ENCODE data around the gene RPS27A. TPM values are rescaled to one million over a fixed set of nuclear protein-coding genes. Genes with fewer than 3 reads are reported as not detected.
A peak's percentile ranks its signal among the peaks of the same experiment; 100 is the strongest.
"Not testable (repeated sequence)": the region's sequence is repeated elsewhere in the genome, so short reads cannot be mapped to it uniquely, and the experiment has no call there.

RPS27A gene
- total RNA-seq (100 to 1,000 TPM; 329 to 749 (median 488) TPM), polyA plus RNA-seq (1,000 to 10,000 TPM in 1 of 2 donors, 100 to 1,000 TPM in 1; 610 to 1,743 TPM)
- long read RNA-seq, donor 1, transcript RPS27A-203 (5 exons, 796 nt), result minor isoform, 21 of 314 reads
- long read RNA-seq, donor 1, transcript RPS27A-201 (6 exons, 1,071 nt), result major isoform, 282 of 314 reads
- long read RNA-seq, donor 1, partial matches to known transcripts, result 4 of 314 reads
- long read RNA-seq, donor 1, other reads (novel, unspliced or antisense), result 6 of 314 reads
- long read RNA-seq, donor 2, transcript RPS27A-201 (6 exons, 1,071 nt), result major isoform, 197 of 240 reads
- long read RNA-seq, donor 2, transcript RPS27A-203 (5 exons, 796 nt), result minor isoform, 19 of 240 reads
- long read RNA-seq, donor 2, partial matches to known transcripts, result 6 of 240 reads
- long read RNA-seq, donor 2, other reads (novel, unspliced or antisense), result 17 of 240 reads
- long read RNA-seq, donor 3, transcript RPS27A-203 (5 exons, 796 nt), result minor isoform, 33 of 297 reads
- long read RNA-seq, donor 3, transcript RPS27A-201 (6 exons, 1,071 nt), result major isoform, 249 of 297 reads
- long read RNA-seq, donor 3, partial matches to known transcripts, result 4 of 297 reads
- long read RNA-seq, donor 3, other reads (novel, unspliced or antisense), result 11 of 297 reads

GRCh38 chr2:55232084-55232862 is at the start of gene RPS27A, which contains the start of gene CLHC1:
Gene RPS27A, plus strand, starts transcription at chr2:55232688. Its CDS starts 137 bp downstream, at chr2:55232825.
Gene CLHC1, minus strand, starts transcription at chr2:55232293. Its CDS starts 9,882 bp downstream, at chr2:55222411.
- peaks cover 0 to 47% (median 17%) of the 10 kb centered on the region in 12 donors for H3K4me1 ChIP-seq
- peaks cover 0 to 40% (median 38%) of the 10 kb centered on the region in 9 donors for H3K36me3 ChIP-seq
- H3K27me3 ChIP-seq, result no peaks in the 10 kb centered on the region
- peak within 1 kb of the TSS; percentile 84 to 98 (median 92) for H3K27ac ChIP-seq
- DNase-seq, result peak; percentile 91 to 95 (median 93)
- H3K4me3 ChIP-seq, result peak within 1 kb of the TSS; percentile 73 to 96 (median 86)
- 0% methylated on average over 37 of the region's 37 CpGs for WGBS, 4 donors
- peak; percentile 94 to 97 (median 96) for ATAC-seq
- TF ChIP-seq CTCF (IDR thresholded peaks at IDR 0.05), result no peak
- peak in 1 of 2 donors; percentile 72 for TF ChIP-seq POLR2A (IDR thresholded peaks at IDR 0.05)
- H3K9me3 ChIP-seq, result no peaks in the 10 kb centered on the region
- intact Hi-C loops (cut with DNase I), result loop anchor here in 5 of 10 donors (2.0 to 5.0 kb wide), 3 partner anchors 35 to 185 kb away; partner anchors contain the start of genes MTIF2 (in 5 of the 5) and CCDC88A (in 1 of the 5)

GRCh38 chr2:55186837-55187236 is 45.7 kb upstream of the RPS27A start:
- H3K4me3 ChIP-seq; H3K4me1 ChIP-seq; H3K27me3 ChIP-seq; intact Hi-C loops (cut with DNase I); ATAC-seq; H3K36me3 ChIP-seq; H3K27ac ChIP-seq; H3K9me3 ChIP-seq; DNase-seq: not testable (repeated sequence)
- WGBS, 4 donors, result 82 to 96% (median 88%) methylated on average over 8 of the region's 8 CpGs

GRCh38 chr2:55191888-55192287 is 40.6 kb upstream of the RPS27A start:
- WGBS, 4 donors, result 94 to 98% (median 95%) methylated on average over 2 of the region's 2 CpGs
- H3K27me3 ChIP-seq; H3K4me3 ChIP-seq; H3K9me3 ChIP-seq; intact Hi-C loops (cut with DNase I); H3K4me1 ChIP-seq; H3K27ac ChIP-seq; ATAC-seq; DNase-seq: not testable (repeated sequence)
- H3K36me3 ChIP-seq, result peaks cover 0 to 16% (median 0%) of the 10 kb centered on the region in 9 donors

- no peaks in the 10 kb centered on the region for H3K27me3 ChIP-seq
- H3K9me3 ChIP-seq, result peaks cover 0 to 25% (median 2%) of the 10 kb centered on the region in 12 donors
- peaks cover 0 to 24% (median 0%) of the 10 kb centered on the region in 9 donors for H3K36me3 ChIP-seq
- no peak overlapping the region for H3K27ac ChIP-seq
- no peak overlapping the region for H3K4me3 ChIP-seq
- DNase-seq, result no peak
- ATAC-seq, result no peak
- no peak for TF ChIP-seq POLR2A (IDR thresholded peaks at IDR 0.05)
- TF ChIP-seq CTCF (IDR thresholded peaks at IDR 0.05), result no peak
- H3K4me1 ChIP-seq, result no peaks in the 10 kb centered on the region
- intact Hi-C loops (cut with DNase I), result no loop called here
- 94 to 100% (median 96%) methylated on average over 2 of the region's 2 CpGs for WGBS, 4 donors
These were observed 36.0 kb upstream of the RPS27A start for GRCh38 chr2:55196526-55196925.
